Kidney glomerular epithelial cell (primary cell): ENCODE data around the gene DKK3.
A peak's percentile ranks its signal among the peaks of the same experiment; 100 is the strongest.

Experiments used
- DNase-seq: peaks from one replicate; lab custom pipeline; 2025; lab: John Stamatoyannopoulos, UW

Gene DKK3

DNA sequence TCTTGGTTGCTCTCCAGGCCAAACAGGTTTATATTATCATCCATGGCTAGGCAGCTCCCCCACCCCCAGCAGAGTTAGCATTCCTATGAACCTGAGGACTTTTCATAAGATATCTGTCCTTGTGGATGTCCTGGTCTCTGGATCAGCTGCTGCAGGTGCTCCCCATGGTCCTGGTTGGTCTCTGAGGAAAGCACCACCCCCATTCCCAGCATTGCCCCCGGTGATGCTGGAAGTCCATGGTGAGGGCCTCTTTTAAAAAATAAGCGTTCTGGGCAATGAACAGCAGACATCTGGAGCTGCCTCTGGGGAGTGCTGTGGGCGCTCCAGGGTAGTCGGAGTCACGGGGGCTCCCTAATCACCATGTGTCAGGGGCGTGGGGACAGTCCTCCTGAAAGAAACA lies 26.6 kb downstream of the DKK3 start:
- no peak for DNase-seq

DNA sequence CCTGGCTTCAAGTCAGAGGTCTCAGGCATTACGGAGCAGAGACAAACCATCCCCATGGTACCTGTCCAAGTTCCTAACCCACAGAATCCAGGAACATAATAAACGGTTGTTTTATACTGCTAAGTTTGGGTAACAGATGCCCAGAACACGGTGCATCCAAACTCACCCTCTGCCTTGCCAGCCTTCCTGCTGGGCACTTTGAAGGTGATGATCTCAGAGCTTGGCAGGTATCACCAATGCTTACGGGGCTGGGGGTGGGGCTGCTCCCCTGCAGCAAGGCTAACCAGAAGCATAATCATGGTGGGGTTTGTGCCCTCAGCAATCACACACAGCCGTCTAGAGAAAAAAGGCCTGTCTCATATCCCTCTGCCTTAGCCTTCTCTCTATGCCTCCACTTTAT lies 27.1 kb downstream of the DKK3 start:
- no peak for DNase-seq

DNA sequence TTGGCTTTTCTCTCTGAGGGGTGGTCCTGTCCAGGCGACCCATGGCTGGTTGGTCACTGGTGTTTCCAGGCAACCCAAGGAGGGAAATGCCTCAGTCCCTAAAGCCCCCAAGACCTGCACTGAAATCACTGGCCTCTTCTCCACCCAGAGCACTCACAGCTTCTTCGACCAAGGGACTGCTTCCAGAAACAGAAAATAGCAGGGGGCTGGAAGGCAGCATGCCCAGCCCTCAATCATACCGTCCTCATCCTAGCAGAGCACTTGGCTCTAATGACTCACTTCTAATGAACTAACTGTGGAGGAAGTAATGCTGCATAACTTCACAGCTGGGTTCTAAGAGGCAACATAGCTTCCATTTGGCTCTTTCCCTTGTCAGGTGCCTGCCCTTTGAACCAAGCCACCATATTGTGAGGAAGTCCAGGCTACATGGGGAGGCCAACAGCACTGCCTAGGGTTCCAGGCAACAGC lies 27.6 kb downstream of the DKK3 start:
- no peak for DNase-seq

GRCh38 chr11:11980200-11980599 lies 28.2 kb downstream of the DKK3 start:
- DNase-seq: no peak

DNA sequence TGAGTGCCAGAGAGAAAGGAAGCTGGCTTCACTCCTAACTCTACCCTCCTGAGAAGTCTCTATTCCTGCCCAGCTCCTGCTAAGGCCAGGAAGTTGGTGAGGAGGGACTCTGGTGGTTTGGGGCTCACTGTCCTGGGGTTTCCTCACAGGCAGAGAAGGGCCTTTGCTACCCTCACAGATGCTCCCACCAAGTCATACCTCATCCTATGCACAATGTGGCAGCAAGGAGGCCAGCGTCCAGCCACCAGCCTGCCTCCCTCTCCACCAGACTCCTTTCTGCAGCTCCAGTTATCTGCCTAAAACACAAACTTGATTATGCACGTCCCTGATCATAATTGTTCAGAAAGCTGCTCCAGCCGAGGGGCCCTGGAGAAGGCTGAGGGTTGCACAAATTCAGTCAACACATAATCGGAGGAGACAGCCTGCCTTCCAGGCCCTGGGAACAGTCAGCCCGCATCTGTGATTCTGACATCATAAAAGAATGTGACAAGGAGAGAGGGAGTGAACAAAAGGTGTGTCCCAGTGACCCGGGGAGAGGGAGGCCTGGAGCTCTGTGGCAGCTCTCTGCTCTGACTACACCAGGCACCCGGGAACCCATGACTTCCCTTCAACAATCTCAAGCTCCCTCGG lies 28.8 kb downstream of the DKK3 start:
- peak; percentile 31 for DNase-seq

DNA sequence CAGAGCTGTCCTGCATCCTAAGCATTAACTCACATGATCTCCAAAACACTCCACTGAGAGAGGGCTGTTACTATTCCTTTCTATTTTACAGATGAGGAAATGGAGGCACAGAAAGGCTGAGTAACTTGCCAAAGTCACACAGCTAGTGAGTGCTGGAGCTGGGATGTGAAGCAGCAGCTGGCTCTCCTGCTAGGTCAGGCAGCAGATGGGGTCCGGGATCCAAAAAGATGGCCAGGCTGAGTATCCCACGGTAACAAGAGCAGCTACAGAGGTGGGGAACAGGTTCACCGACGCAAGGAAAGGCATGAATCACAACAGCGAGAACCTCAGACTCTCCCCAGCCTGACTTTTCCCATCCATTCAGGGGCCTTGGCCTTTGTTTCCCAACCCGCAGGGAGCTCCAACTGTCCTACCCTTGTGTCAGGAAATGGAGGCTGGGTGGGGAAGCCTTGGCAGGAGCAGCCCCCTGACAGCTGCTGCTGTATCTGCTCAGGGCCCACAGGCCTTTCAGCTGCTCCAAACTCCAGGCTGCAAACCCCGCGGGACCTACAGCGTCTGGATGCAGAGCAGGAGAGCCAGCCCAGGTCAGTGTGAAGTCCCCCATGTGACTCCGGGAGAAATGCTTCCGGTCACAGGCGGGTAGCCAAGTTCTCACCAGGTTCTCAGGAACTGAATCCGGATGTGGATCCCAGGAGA lies 29.5 kb downstream of the DKK3 start:
- no peak for DNase-seq

DNA sequence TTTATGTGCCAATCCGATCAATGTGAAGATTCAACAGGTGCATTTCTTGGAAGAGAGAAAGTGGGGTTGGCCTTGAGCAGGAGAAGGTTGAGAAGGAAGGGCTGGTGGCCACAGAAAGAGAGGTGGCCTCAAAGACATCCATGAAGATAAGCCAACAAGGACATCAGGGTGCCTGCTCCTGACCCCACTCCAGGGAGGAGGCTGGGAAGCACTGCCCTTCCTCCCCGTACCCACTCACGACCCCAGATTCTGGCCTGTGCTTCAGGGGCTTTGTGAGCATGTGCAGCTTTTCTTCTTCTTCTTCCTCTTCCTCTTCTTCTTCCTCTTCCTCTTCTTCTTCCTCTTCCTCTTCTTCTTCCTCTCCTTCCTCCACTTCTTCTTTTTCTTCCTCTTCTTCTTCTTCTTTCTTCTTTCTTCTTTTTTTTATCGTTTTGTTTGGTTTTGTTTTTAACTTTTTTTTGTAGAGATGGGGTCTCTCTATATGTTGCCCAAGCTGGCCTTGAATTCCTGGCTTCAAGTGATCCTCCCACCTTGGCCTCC lies 30.3 kb downstream of the DKK3 start:
- DNase-seq: no peak

- peak; percentile 91 for DNase-seq
Observed at GRCh38 chr11:11977206-11977938, 31.1 kb downstream of the DKK3 start.

DNA sequence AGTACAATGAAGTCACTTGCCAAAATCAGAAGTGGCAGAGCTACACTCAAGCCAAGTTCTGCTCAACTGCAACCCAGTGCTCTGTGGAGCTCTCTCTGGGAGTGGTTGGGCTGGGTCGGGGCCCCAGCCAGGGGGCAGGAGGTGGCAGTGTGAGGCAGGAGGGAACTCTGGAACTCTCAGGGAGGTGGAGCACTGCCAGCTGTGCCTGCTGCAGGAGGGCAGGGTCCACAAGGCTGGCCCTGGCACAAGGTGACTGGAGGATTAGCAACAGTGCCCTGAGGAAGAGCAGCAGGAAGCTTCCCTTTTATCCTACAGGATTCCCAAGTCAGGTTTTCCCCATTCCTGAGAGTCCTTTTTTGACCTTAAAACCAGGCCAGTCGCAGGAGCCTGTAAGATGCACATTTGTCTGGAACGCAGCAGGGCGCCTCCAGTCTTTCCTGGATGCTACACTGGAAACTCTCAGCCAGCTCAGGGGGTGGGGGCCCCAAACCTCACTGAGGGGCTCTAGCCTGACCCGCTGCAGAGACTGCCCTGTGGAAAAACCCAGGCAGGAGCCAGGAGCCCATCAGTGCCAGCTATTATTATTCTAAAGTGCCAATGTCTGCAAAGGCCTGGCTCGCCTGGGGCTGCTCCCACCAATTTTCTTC lies 31.8 kb downstream of the DKK3 start:
- DNase-seq: no peak

- no peak for DNase-seq
Observed at GRCh38 chr11:11975201-11976092, 33.0 kb downstream of the DKK3 start.

DNA sequence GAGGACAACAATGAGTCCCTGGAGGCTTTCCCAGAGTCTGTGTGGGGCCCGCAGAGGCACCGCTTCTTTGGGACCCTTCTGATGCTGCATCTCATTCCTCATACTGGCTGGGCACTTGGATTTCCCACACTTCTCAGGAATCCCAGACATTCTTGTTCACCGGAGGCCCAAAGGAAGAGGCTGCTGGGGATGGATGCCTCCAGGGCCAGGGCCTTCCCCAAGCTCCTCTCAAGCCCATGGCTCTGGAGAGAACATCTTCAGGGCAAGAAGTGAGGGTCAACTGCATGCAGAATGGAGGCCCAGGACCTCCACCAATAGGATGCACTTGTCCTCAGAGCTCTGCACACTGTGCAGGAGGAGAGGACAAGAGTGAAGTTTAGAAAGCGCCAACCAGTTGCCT lies 34.6 kb downstream of the DKK3 start:
- DNase-seq: no peak

DNA sequence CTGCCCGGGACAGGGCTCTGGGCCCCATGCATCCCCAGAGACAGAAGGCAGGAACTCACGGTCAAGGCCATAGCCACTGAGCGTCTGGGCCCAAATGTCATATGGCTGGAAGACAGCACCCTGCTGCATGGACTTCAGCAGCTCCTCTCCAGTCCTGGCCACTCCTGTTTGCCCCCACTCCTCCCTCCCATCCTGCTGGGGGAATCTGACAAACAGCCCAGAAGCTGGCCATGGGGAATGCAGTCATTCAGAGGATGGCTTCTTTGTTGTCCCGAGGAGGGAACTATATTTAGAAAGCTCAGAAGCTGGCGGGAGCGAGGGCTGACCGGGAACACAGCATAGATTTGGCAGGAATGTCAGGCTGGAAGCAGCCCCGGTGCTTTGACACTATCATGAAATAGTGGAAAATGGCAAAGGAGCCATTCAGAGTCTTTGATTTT lies 35.0 kb downstream of the DKK3 start:
- DNase-seq: no peak

DNA sequence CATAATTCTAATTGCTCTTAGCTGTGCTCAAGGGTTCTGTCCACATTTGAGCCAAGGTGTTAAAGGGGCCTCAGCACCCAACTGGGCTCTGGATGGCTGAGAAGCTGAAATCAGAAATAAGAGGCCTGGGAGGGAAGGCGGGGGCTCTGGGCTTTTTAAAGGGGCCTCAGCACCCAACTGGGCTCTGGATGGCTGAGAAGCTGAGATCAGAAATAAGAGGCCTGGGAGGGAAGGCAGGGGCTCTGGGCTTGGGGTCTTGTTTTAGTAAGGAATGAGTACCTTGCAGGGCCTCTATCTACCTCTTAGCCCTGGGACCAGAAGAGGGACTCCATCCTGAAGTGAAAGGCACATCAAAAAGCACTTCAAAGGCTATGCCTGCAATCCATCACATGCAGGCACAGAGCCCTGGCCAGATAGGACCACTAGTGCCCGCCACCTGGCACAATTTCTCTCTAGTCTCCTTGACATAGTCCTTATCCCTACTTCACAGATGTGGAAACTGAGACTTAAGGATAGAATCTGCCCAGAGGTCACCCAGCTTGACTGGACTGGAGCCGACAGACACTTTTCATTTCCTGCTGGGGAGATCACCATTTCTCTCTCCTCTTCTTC lies 35.6 kb downstream of the DKK3 start:
- DNase-seq: no peak

GRCh38 chr11:11971906-11972547 lies 36.4 kb downstream of the DKK3 start:
- no peak for DNase-seq

GRCh38 chr11:11970556-11970955 lies 37.9 kb downstream of the DKK3 start:
- no peak for DNase-seq

DNA sequence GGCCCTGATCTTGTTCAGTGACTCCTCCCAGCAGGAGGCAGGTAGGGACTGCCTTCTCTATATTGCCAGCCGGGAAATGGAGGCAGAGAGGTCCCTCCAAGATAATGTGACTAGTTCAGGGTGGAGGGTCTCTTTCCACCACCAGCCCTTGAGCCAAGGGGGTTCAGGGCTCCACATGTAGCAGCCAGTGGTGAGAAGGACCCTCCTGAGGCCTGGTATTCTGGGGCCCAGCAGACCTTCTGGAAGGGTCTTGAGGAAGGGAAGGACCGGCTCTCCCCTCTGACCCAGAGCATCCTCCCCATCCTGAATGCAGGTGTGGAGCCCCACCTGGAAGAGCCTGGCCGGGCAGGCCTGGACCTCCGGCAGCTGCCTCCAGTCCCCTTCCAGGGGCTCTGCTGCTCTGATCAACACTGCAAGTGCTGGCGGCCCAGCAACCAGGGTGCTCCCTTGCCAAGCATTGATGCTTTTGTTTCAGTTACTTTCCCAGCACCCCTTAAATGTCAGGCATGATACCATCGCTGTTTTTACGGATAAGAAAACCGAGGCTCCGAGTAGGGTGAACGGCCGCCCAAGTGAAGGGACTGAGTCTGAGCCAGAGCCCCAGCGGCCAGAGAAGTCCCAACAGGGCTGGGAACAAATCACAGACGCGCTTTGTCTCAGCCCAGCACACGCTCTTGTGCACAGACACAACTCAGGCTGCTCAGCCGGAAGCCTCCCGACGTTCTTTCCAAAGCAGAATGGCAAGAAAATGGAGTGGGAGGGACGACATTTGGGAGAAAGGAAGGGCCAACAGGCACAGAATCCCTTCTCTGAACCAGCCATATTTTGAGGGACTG lies 38.8 kb downstream of the DKK3 start:
- no peak for DNase-seq

GRCh38 chr11:11968511-11969280 lies 39.7 kb downstream of the DKK3 start:
- no peak for DNase-seq

DNA sequence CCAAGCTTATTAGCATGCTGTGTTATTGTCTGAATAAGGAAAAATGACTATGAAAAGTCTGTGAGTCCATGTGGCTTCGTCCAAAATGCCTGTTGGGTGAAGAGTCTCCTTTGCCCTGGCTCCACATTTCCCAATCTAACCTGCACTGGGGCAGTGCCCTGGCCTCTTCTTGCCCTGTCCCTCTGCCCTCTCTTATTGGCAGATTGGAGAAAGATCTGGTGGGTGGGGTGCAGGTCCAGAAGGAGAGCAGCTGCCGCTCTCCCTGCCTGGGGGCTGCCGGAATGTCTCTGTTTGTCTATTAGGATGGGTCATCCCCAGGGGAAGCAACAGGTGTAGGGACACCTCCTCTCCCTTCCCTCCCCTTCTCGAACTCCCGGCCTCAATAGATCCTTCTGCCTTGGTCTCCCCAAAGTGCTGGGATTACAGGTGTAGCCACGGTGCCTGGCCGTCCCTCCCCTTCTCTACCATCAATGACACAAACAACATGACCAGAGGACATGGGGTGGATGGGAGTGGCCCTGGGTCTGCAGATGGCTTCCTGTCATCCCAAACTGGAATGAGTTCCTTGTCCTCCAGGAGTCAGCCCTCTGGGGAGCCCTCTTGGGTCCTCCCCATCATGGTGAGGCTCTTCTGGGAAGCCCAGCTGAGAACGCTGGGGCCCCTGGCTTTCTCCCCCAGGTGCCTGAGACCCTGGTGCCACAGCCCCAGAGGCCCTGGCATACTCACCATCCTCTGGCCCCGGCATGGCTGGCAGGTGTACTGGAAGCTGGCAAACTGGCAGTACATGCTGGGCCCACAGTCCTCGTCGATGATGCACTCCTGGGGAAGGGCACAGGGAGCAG lies 40.5 kb downstream of the DKK3 start:
- no peak for DNase-seq
